Mesothelial cell of epicardium (in vitro differentiated cells): Measurements from ENCODE around the gene MIPEP. TPM values are rescaled to one million over a fixed set of nuclear protein-coding genes. Genes with fewer than 3 reads are reported as not detected.

ENCODE experiments used
- DNase-seq, 2 experiments: peaks; one replicate each; pipeline ENCODE4 v3.0.0; 2021; ENCODE audit warnings: low spot score in 2 of 2; ENCODE audit not compliant: unreplicated experiment in 2 of 2
- H3K27ac Mint-ChIP-seq: 2 replicates; pipeline ENCODE4 v1.8.0; 2021; ENCODE audit warnings: mixed read lengths
- H3K27me3 Mint-ChIP-seq: 2 replicates; pipeline ENCODE4 v1.8.0; 2021; ENCODE audit warnings: low read depth, mixed read lengths
- H3K36me3 Mint-ChIP-seq: 2 replicates; pipeline ENCODE4 v1.8.0; 2021; ENCODE audit warnings: mixed read lengths
- H3K4me1 Mint-ChIP-seq: 2 replicates; pipeline ENCODE4 v1.8.0; 2021; ENCODE audit warnings: mixed read lengths
- H3K4me3 Mint-ChIP-seq: 2 replicates; pipeline ENCODE4 v1.8.0; 2021; ENCODE audit warnings: mild to moderate bottlenecking, moderate library complexity, mixed read lengths
- H3K9me3 Mint-ChIP-seq: 2 replicates; pipeline ENCODE4 v1.8.0; 2021; ENCODE audit warnings: mixed read lengths
- CTCF ChIP-seq: fragments of 200-600 bp; sonication (generic); IDR thresholded peaks from one replicate; pipeline ENCODE4 v1.5.0; 2021; ENCODE audit warnings: antibody characterized with exemption; ENCODE audit not compliant: unreplicated experiment
- total RNA-seq: library from RNA; stranded (reverse); gene quantifications from 3 replicates; pipeline ENCODE4 v1.2.1, GENCODE V29; 2021

Gene MIPEP
- total RNA-seq, 1 donor from 2014 or later: 13.1 TPM

GRCh38 chr13:23805122-23805521, 84.1 kb downstream of the MIPEP start:
- no peak overlapping the region for H3K27ac Mint-ChIP-seq
- no peaks in the 10 kb centered on the region for H3K27me3 Mint-ChIP-seq
- peaks cover 22% of the 10 kb centered on the region for H3K4me1 Mint-ChIP-seq
- H3K9me3 Mint-ChIP-seq: peaks cover 14% of the 10 kb centered on the region
- DNase-seq: no peak
- H3K36me3 Mint-ChIP-seq: peaks cover 21% of the 10 kb centered on the region
- no peak for TF ChIP-seq CTCF
- no peak overlapping the region for H3K4me3 Mint-ChIP-seq

GRCh38 chr13:23804166-23804565, 85.0 kb downstream of the MIPEP start:
- peaks cover 14% of the 10 kb centered on the region for H3K9me3 Mint-ChIP-seq
- H3K27me3 Mint-ChIP-seq: no peaks in the 10 kb centered on the region
- DNase-seq: no peak
- no peak overlapping the region for H3K4me3 Mint-ChIP-seq
- peaks cover 21% of the 10 kb centered on the region for H3K36me3 Mint-ChIP-seq
- H3K27ac Mint-ChIP-seq: no peak overlapping the region
- TF ChIP-seq CTCF: no peak
- H3K4me1 Mint-ChIP-seq: peaks cover 20% of the 10 kb centered on the region

- Mint-ChIP-seq H3K27ac (no peak overlapping the region), H3K36me3 (peaks cover 36% of the 10 kb centered on the region), H3K9me3 (peaks cover 26% of the 10 kb centered on the region)
These were observed 88.1 kb downstream of the MIPEP start for GRCh38 chr13:23801141-23801540.

GRCh38 chr13:23799945-23800344, 89.3 kb downstream of the MIPEP start:
- H3K4me1 Mint-ChIP-seq: peaks cover 1% of the 10 kb centered on the region
- no peak for TF ChIP-seq CTCF
- H3K36me3 Mint-ChIP-seq: peaks cover 30% of the 10 kb centered on the region
- peaks cover 21% of the 10 kb centered on the region for H3K9me3 Mint-ChIP-seq
- no peaks in the 10 kb centered on the region for H3K27me3 Mint-ChIP-seq
- peak overlapping the region; percentile 19 for H3K27ac Mint-ChIP-seq
- H3K4me3 Mint-ChIP-seq: no peak overlapping the region
- DNase-seq: no peak

More at GRCh38 chr13:23801141-23801540, 88.1 kb downstream of the MIPEP start:
- H3K27me3 Mint-ChIP-seq: no peaks in the 10 kb centered on the region
- no peak overlapping the region for H3K4me3 Mint-ChIP-seq
- no peak for DNase-seq
- H3K4me1 Mint-ChIP-seq: no peaks in the 10 kb centered on the region
- TF ChIP-seq CTCF: no peak

DNA sequence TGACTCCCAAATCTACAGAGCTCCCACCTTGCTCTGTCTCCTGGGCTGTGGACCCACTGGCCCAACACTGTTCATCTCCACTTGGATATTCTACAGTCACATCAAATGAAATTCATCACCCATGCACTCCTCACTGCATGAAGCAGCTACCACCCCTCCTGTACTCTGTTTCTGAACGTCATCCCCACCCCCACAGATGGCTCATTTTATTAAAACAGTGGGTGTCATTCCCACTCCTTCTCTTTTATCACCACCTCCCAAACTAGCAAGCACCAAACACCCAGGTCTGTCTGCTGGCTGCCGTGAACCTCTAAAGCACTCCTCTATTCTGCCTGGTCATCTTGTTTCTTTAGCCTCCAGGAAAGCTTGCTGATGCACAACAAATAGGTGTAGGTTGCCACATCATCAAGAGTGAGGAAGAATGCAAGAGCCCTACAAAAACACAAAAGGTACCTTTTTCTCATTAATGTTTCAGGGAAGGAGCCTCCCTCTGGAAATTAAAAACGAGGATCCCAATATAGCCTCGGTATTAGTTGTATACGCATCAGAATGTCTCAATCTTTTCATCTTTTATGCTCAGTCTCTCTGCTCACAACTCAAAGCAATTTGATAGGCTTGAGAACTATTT, 91.8 kb downstream of the MIPEP start:
- H3K36me3 Mint-ChIP-seq: peaks cover 22% of the 10 kb centered on the region
- peaks cover 12% of the 10 kb centered on the region for H3K9me3 Mint-ChIP-seq
- TF ChIP-seq CTCF: no peak
- H3K4me1 Mint-ChIP-seq: peaks cover 10% of the 10 kb centered on the region
- H3K27me3 Mint-ChIP-seq: no peaks in the 10 kb centered on the region
- H3K4me3 Mint-ChIP-seq: no peak overlapping the region
- no peak overlapping the region for H3K27ac Mint-ChIP-seq
- no peak for DNase-seq
